ENCODE results near the gene LGALS13. TPM values are rescaled to one million over a fixed set of nuclear protein-coding genes. Genes with fewer than 3 reads are reported as not detected.

LGALS13 gene
- total and polyA plus RNA-seq, 2 experiments from 2014 or later = not detected

- Histone ChIP-seq H3K27me3 (peaks cover 2% of the 10 kb centered on the region), H3K27ac (no peak within 1 kb of the TSS), H3K9me3 (ENCODE audit: low read depth) (no peaks in the 10 kb centered on the region), H3K4me3 (no peak within 1 kb of the TSS), H3K36me3 (no peaks in the 10 kb centered on the region), H3K4me1 (ENCODE audit: low read depth) (no peaks in the 10 kb centered on the region)
- DNase-seq (ENCODE audit: low read depth in 1 of 2, low spot score in 1 of 2) = no peak
- no peak for TF ChIP-seq CTCF (IDR thresholded peaks at IDR 0.05; ENCODE audit: low read depth, low read length)
These were observed 53.3 kb downstream of the LGALS13 start, which contains the start of gene LGALS16 for GRCh38 chr19:39655613-39656012. Gene LGALS16, plus strand, starts transcription at chr19:39655913. Its CDS starts 49 bp downstream, at chr19:39655962.

Other genes starting within 250 kb of the LGALS13 start
- 61.9 and 62.2 TPM in 2 replicates for gene PAF1, start 211.4 kb upstream of the LGALS13 start, total RNA-seq
- gene PAF1, start 211.4 kb upstream of the LGALS13 start, polyA plus RNA-seq = 64.4 and 78.3 TPM in 2 replicates
- gene MED29, start 211.1 kb upstream of the LGALS13 start, total RNA-seq = 43.8 and 70.6 TPM in 2 replicates
- 59.6 and 67.3 TPM in 2 replicates for gene MED29, start 211.1 kb upstream of the LGALS13 start, polyA plus RNA-seq
- gene ZFP36, start 195.7 kb upstream of the LGALS13 start, total RNA-seq = 13.6 and 14.6 TPM in 2 replicates
- 51.2 and 53.4 TPM in 2 replicates for gene ZFP36, start 195.7 kb upstream of the LGALS13 start, polyA plus RNA-seq
- 40.7 and 45.4 TPM in 2 replicates for gene PLEKHG2, start 189.9 kb upstream of the LGALS13 start, total RNA-seq
- 30.5 and 40.0 TPM in 2 replicates for gene PLEKHG2, start 189.9 kb upstream of the LGALS13 start, polyA plus RNA-seq
- gene RPS16, start 166.6 kb upstream of the LGALS13 start, total RNA-seq = 369 and 374 TPM in 2 replicates
- 508 and 542 TPM in 2 replicates for gene RPS16, start 166.6 kb upstream of the LGALS13 start, polyA plus RNA-seq
- gene SUPT5H, start 156.9 kb upstream of the LGALS13 start, total RNA-seq = 106 and 156 TPM in 2 replicates
- gene SUPT5H, start 156.9 kb upstream of the LGALS13 start, polyA plus RNA-seq = 145 and 185 TPM in 2 replicates
- 80.4 and 108 TPM in 2 replicates for gene TIMM50, start 121.7 kb upstream of the LGALS13 start, total RNA-seq
- gene TIMM50, start 121.7 kb upstream of the LGALS13 start, polyA plus RNA-seq = 93.3 and 101 TPM in 2 replicates
- gene DLL3, start 103.6 kb upstream of the LGALS13 start, total RNA-seq = 8.0 and 11.7 TPM in 2 replicates
- 12.2 and 13.9 TPM in 2 replicates for gene DLL3, start 103.6 kb upstream of the LGALS13 start, polyA plus RNA-seq
- gene SELENOV, start 87.4 kb upstream of the LGALS13 start, total RNA-seq = 2.0 and 4.3 TPM in 2 replicates
- 1.3 and 2.5 TPM in 2 replicates for gene SELENOV, start 87.4 kb upstream of the LGALS13 start, polyA plus RNA-seq
- 9.5 and 17.5 TPM in 2 replicates for gene EID2B, start 69.7 kb upstream of the LGALS13 start, total RNA-seq
- gene EID2B, start 69.7 kb upstream of the LGALS13 start, polyA plus RNA-seq = 8.4 and 14.1 TPM in 2 replicates
- gene EID2, start 62.4 kb upstream of the LGALS13 start, total RNA-seq = 20.3 and 44.5 TPM in 2 replicates
- gene EID2, start 62.4 kb upstream of the LGALS13 start, polyA plus RNA-seq = 70.2 and 75.0 TPM in 2 replicates
- not detected in 2 replicates for gene LGALS16, start 53.4 kb downstream of the LGALS13 start, total RNA-seq
- gene LGALS16, start 53.4 kb downstream of the LGALS13 start, polyA plus RNA-seq = not detected in 2 replicates
- gene LGALS14, start 102.0 kb downstream of the LGALS13 start, total RNA-seq = not detected in 2 replicates
- not detected in 2 replicates for gene LGALS14, start 102.0 kb downstream of the LGALS13 start, polyA plus RNA-seq
- not detected in 2 replicates for gene CLC, start 135.5 kb downstream of the LGALS13 start, total RNA-seq
- gene CLC, start 135.5 kb downstream of the LGALS13 start, polyA plus RNA-seq = not detected in 2 replicates
- gene LEUTX, start 176.3 kb downstream of the LGALS13 start, total RNA-seq = not detected in 2 replicates
- gene LEUTX, start 176.3 kb downstream of the LGALS13 start, polyA plus RNA-seq = not detected in 2 replicates
- gene DYRK1B, start 231.6 kb downstream of the LGALS13 start, total RNA-seq = 19.2 and 28.6 TPM in 2 replicates
- 22.0 and 31.4 TPM in 2 replicates for gene DYRK1B, start 231.6 kb downstream of the LGALS13 start, polyA plus RNA-seq
- gene FBL, start 243.9 kb downstream of the LGALS13 start, total RNA-seq = 109 and 140 TPM in 2 replicates
- gene FBL, start 243.9 kb downstream of the LGALS13 start, polyA plus RNA-seq = 104 and 124 TPM in 2 replicates

All from cardiac muscle cell (in vitro differentiated cells and primary cell).